Activated CD4-positive, alpha-beta memory T cell treated with anti-CD3 and anti-CD28 coated beads for 36 hours (primary cell): Measurements from ENCODE around the gene SETD1B. TPM values are rescaled to one million over a fixed set of nuclear protein-coding genes. Genes with fewer than 3 reads are reported as not detected.

ENCODE experiments used
- CTCF ChIA-PET: fragments of 350-600 bp; sonication (Branson Sonifier 250); formaldehyde crosslinking; loops from one replicate; lab custom pipeline; 2021; ENCODE audit warnings: antibody characterized with exemption, inconsistent platforms; lab: Charles Lee
- POLR2A ChIA-PET: fragments of 350-600 bp; sonication (Branson Sonifier 250); formaldehyde crosslinking; loops from one replicate; lab custom pipeline; 2021; ENCODE audit warnings: antibody characterized with exemption; lab: Charles Lee
- DNase-seq: peaks from one replicate; pipeline ENCODE4 v3.0.0-alpha.2; 2020
- H3K27ac Mint-ChIP-seq: one replicate; pipeline ENCODE4 v1.8.0; 2021; ENCODE audit warnings: mixed read lengths
- H3K27me3 Mint-ChIP-seq: one replicate; pipeline ENCODE4 v1.8.0; 2021; ENCODE audit warnings: mixed read lengths
- H3K36me3 Mint-ChIP-seq: one replicate; pipeline ENCODE4 v1.8.0; 2021; ENCODE audit warnings: mixed read lengths
- H3K4me1 Mint-ChIP-seq: one replicate; pipeline ENCODE4 v1.8.0; 2021; ENCODE audit warnings: low read depth, mixed read lengths
- H3K4me3 Mint-ChIP-seq: one replicate; pipeline ENCODE4 v1.8.0; 2021; ENCODE audit warnings: mild to moderate bottlenecking, mixed read lengths
- H3K9me3 Mint-ChIP-seq: one replicate; pipeline ENCODE4 v1.8.0; 2021; ENCODE audit warnings: mixed read lengths
- intact Hi-C: fragments of 100-400 bp; cut with micrococcal nuclease; formaldehyde crosslinking; loops from one replicate; pipeline ENCODE4 v1.15.1; 2023
- total RNA-seq, 2 experiments: library from RNA; stranded (reverse); gene quantifications; one replicate each; pipeline ENCODE4 v1.2.3, GENCODE V29; 2021

SETD1B gene
- total RNA-seq, 2 experiments from 2014 or later = 14.1 to 15.2 TPM

DNA sequence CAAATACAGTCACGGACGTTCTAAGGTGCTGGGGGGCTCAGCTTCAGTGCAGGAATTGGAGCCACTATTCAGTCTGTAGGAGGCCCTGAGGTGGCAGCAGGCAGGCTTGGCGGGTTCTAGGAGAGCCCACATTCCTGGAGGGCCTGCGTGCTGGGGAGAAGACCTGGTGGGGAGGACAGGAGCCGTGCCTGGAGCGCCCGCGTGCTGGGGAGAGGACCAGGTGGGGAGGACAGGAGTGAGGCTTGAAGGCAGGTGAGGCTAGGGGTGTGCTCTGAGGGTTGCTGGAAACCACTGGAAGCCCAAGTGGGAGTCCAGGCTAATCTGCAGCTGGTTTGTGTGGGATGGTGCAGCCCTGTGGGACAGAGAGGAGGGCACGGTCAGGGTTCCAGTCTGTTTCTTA is 33.4 kb upstream of the SETD1B start:
- H3K4me3 Mint-ChIP-seq = no peak overlapping the region
- H3K9me3 Mint-ChIP-seq = no peaks in the 10 kb centered on the region

DNA sequence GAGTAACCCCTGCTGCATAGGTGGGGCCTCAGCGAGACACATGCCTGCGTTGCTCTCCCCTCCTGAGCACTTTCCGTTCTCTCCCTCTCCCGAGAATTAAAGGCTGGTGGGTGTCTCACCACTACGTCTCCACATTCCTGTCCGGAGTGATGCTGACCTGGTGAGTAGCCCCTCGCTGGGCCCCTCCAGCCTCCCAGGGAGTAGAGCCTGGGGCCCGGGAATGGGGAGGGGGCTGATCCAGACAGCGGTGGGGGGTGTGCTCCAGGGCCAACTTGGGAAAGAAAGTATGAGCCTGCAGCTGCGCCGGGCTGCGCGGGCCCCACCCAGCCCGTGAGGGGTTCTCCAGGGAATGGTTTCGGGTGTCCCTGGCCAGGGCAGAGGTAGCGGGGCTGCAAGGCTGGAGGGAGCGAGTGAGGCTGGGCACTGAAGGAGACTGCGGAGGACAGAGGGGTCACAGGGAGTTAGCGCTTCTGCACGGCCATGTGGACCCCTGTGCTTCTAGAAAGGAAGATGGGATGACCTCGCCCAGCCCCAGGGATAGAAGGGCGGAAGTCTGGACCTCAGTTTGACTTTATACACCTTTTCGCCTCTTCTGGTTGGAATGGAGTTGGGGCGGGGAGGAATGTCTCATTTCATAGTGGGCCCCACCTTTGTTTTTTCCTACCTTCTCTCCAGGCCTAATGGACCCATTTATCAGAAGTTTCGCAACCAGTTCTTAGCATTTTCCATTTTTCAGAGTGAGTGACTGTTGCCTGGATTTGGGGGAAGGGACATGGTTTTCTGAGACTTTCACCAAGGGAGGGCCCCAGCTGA is 32.8 kb upstream of the SETD1B start:
- intact Hi-C loops = loop anchor here (5.0 kb wide), 1 partner anchor 59 kb away; the partner anchor contains the start of gene TMEM120B
- peaks cover 5% of the 10 kb centered on the region for H3K4me1 Mint-ChIP-seq
- H3K36me3 Mint-ChIP-seq = no peaks in the 10 kb centered on the region
- H3K4me3 Mint-ChIP-seq = no peak overlapping the region
- ChIA-PET POLR2A (no interaction called here), CTCF (interaction anchor here (0.7 to 3.7 kb wide), 2 partner anchors 23 to 81 kb away, joined by 4 to 13 read pairs; no protein-coding TSS in a partner anchor)
- no peaks in the 10 kb centered on the region for H3K9me3 Mint-ChIP-seq
- no peak overlapping the region for H3K27ac Mint-ChIP-seq
- no peak for DNase-seq
- H3K27me3 Mint-ChIP-seq = no peaks in the 10 kb centered on the region

More for the DNA sequence above, 33.4 kb upstream of the SETD1B start:
- no peaks in the 10 kb centered on the region for H3K36me3 Mint-ChIP-seq
- H3K4me1 Mint-ChIP-seq = peaks cover 5% of the 10 kb centered on the region
- POLR2A ChIA-PET = no interaction called here
- CTCF ChIA-PET = interaction anchor here (0.7 kb wide), 1 partner anchor 23 kb away, joined by 3 read pairs; the partner anchor contains the start of gene RHOF
- no peaks in the 10 kb centered on the region for H3K27me3 Mint-ChIP-seq
- intact Hi-C loops = loop anchor here (5.0 kb wide), 1 partner anchor 58 kb away; the partner anchor contains the start of gene TMEM120B
- no peak for DNase-seq
- H3K27ac Mint-ChIP-seq = no peak overlapping the region

DNA sequence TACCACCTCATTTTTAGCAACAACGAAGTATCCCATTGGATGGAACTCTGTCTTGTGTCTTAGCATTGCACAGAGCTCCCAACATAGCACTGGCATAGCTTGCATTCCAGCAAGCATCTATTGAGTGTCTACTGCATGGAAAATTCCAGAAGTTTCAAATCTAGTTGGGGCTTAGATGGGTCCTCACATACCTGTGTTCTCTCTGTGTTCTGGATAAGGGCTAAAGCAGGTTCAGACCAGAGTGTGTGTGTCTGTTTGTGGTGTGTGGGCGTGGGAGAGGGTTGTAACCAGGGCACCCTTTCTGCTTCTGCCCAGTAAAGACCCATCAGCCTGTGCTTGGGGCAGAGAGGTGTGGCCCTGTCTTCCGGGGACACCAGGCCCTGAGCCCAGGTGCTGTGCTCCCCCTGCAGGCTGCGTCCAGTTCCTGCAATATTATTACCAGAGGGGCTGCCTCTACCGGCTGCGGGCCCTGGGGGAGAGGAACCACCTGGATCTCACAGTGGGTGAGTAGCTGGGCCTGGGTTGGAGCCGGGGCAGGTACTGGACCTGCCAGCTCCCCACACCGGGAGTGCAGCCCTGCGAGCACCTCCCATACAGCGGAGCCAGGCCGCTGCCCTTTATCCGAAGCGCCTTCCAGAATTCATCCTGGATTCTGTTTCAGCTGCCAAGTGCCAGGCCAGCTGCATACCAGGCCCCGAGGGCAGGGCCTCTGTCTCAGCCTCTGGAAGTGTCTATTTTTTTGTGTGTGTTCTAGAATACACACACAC is 30.6 kb upstream of the SETD1B start:
- H3K9me3 Mint-ChIP-seq = no peaks in the 10 kb centered on the region
- ChIA-PET POLR2A (interaction anchor here (2.3 kb wide), 1 partner anchor 21 kb away, joined by 6 read pairs; the partner anchor contains the start of gene RHOF), CTCF (interaction anchor here (0.6 to 14.7 kb wide), 17 partner anchors 10 to 548 kb away, joined by 3 to 417 read pairs (median 4); partner anchors contain the start of genes PSMD9 and RHOF)

DNA sequence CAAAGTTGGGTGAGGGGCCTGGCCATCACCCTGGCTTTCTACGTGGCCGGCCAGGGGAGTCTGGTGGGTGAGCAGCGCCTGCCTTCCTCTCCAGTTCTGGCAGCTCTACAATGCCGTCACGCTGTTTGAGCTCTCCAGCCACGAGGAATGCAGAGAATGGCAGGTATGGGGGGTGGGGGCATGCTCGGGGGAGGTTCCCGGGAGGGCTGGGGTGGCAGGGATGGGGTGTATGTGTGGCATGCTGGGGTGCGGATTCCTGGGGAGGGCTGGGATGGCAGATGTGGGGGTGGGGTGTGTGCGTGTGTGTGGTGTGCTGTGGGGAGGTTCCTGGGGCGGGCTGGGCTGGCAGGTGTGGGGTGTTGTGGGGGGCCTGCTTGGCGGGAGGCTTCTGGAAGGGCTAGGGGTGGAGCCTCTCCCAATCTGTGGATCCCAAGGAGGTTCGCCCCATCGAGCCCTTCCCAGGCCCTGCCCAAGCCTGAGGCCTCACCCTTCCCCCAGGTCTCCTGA is 28.8 kb upstream of the SETD1B start:
- no peak overlapping the region for H3K27ac Mint-ChIP-seq
- DNase-seq = peak; percentile 9
- intact Hi-C loops = loop anchor here (5.0 kb wide), 2 partner anchors 37 to 63 kb away; partner anchors contain the start of gene TMEM120B
- no peaks in the 10 kb centered on the region for H3K9me3 Mint-ChIP-seq
- H3K36me3 Mint-ChIP-seq = peaks cover 8% of the 10 kb centered on the region
- H3K27me3 Mint-ChIP-seq = no peaks in the 10 kb centered on the region
- POLR2A ChIA-PET = interaction anchor here (1.2 to 2.3 kb wide), 2 partner anchors 19 to 37 kb away, joined by 5 to 6 read pairs; partner anchors contain the start of gene RHOF
- CTCF ChIA-PET = interaction anchor here (1.2 to 14.7 kb wide), 7 partner anchors 13 to 113 kb away, joined by 3 to 417 read pairs (median 21); partner anchors contain the start of genes PSMD9 and RHOF
- peaks cover 10% of the 10 kb centered on the region for H3K4me1 Mint-ChIP-seq
- no peak overlapping the region for H3K4me3 Mint-ChIP-seq

More for the DNA sequence above, 30.6 kb upstream of the SETD1B start:
- H3K27ac Mint-ChIP-seq = peak overlapping the region; percentile 54
- no peaks in the 10 kb centered on the region for H3K36me3 Mint-ChIP-seq
- no peaks in the 10 kb centered on the region for H3K27me3 Mint-ChIP-seq
- H3K4me1 Mint-ChIP-seq = peaks cover 8% of the 10 kb centered on the region
- DNase-seq = peak; percentile 87
- H3K4me3 Mint-ChIP-seq = no peak overlapping the region
- intact Hi-C loops = loop anchor here (1.0 to 5.0 kb wide), 2 partner anchors 61 to 76 kb away; partner anchors contain the start of gene TMEM120B

DNA sequence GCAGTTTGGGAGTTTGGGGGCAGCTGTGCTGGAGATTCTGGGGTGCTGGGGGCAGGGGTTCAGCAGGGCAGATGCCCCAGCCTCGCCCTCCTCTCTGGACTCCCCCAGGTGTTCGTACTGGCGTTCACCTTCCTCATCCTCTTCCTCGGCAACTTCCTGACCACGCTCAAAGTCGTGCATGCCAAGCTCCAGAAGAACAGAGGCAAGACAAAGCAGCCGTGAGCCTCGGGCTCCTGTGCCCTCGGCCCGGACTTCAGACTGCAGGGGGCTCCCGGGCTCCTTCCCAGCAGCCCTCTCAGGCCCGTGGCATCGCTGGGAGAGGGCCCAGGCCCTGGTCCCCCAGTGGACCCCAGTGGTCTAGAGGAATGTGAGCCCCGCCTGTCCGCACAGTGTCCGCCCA is 28.3 kb upstream of the SETD1B start:
- Mint-ChIP-seq H3K27me3 (no peaks in the 10 kb centered on the region), H3K27ac (no peak overlapping the region), H3K4me3 (no peak overlapping the region), H3K36me3 (peaks cover 11% of the 10 kb centered on the region), H3K9me3 (no peaks in the 10 kb centered on the region), H3K4me1 (peaks cover 14% of the 10 kb centered on the region)
- ChIA-PET POLR2A (interaction anchor here (1.2 to 2.3 kb wide), 2 partner anchors 19 to 36 kb away, joined by 5 to 6 read pairs; partner anchors contain the start of gene RHOF), CTCF (interaction anchor here (1.2 to 14.7 kb wide), 6 partner anchors 12 to 113 kb away, joined by 3 to 417 read pairs (median 26); partner anchors contain the start of genes PSMD9 and RHOF)
- intact Hi-C loops = loop anchor here (5.0 kb wide), 1 partner anchor 37 kb away; no protein-coding TSS in a partner anchor
- no peak for DNase-seq

DNA sequence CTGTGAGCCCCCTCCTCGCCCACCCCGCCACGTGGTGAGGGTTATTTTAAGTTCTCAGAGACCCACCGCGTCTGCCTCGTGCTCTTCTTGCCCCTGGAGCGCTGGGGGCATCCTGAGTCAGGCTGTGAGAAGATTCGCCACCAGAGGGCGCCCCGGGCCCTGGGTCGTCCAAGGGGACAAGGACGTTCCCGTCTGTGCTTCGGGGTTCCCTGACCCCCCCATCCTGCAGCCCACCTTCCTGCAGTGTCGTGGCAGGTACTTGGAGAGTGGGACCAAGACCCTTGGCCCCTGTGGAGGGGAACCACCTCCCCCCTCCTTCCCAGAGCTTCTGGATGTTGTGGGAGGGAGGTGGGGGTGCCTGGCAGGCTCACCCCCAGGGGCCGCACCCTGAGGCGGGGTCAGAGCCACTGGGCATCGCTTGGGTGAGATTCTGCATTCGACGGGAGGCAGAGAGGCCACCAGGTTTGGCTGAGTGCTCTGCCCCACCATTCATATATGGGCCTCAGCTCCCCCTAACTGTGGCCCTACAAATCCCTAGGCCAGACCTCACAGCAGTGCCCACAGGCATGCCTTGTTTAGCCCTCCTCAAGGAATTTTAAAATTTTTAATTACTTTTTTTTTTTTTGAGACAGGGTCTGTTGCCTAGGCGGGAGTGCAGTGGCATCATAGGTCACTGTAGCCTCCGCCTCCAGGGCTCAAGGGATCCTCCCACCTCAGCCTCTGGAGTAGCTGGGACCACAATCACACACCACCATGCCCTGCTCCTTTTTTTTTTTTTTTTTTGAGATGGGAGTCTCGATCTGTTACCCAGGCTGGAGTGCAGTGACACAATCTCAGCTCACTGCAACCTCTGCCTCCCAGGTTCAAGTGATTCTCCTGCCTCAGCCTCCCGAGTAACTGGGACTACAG is 27.4 kb upstream of the SETD1B start:
- Mint-ChIP-seq H3K9me3 (no peaks in the 10 kb centered on the region), H3K36me3 (peaks cover 16% of the 10 kb centered on the region), H3K27me3 (no peaks in the 10 kb centered on the region), H3K4me3 (no peak overlapping the region), H3K27ac (peak overlapping the region; percentile 64), H3K4me1 (peaks cover 21% of the 10 kb centered on the region)
- POLR2A ChIA-PET = interaction anchor here (0.6 to 1.5 kb wide), 2 partner anchors 18 to 1403 kb away, joined by 3 to 13 read pairs; partner anchors contain the start of gene RHOF
- peak; percentile 92 for DNase-seq
- CTCF ChIA-PET = interaction anchor here (0.6 to 14.7 kb wide), 12 partner anchors 9 to 99 kb away, joined by 3 to 417 read pairs (median 4); partner anchors contain the start of gene RHOF
- intact Hi-C loops = loop anchor here (1.0 to 5.0 kb wide), 2 partner anchors 18 to 36 kb away; no protein-coding TSS in a partner anchor

DNA sequence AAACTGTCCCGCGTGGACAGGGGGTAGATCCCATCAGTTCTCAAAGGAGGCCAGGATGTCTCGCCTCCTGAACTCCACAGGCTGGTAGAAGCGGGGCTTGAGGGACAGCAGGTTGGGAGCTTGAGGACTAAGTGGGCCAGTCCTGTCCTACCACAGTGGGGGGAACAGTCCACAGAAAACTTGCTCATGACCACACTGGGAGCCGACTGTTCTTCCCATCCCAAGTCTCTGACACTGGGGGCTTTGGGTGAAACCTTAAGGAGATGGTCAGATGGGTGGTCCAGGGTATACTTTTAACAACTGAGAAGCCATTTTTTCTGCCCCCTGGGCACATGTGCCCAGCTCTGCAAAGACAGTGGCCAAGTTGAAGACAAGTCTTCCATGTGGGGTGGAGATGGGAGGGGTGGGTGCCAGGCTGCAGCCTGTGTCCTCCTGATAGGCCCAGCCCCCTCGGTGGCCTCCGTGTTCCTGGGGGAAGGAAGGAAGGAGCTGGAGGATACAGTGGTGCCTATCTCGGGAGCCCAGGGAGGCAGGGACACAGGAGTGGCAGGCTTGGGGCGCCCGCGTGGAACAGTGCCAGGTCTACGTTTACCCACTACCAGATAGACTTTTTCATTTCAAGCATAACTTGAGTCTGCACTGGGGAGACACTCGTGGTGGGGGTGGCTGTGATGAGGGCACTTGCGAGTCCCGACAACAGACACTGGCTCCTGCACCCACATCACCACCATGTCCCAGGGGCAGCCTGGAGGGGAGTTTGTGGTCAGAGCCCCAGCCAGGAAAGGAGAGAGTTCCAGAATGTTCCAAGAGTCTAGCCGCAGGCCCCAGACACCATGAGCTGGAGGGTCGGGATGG is 25.0 kb upstream of the SETD1B start:
- Mint-ChIP-seq H3K27ac (peak overlapping the region; percentile 71), H3K36me3 (peaks cover 28% of the 10 kb centered on the region), H3K4me3 (no peak overlapping the region), H3K9me3 (no peaks in the 10 kb centered on the region), H3K4me1 (peaks cover 39% of the 10 kb centered on the region), H3K27me3 (no peaks in the 10 kb centered on the region)
- peak; percentile 9 for DNase-seq
- ChIA-PET CTCF (interaction anchor here (1.1 to 14.7 kb wide), 5 partner anchors 9 to 110 kb away, joined by 4 to 417 read pairs (median 4); partner anchors contain the start of genes PSMD9 and RHOF), POLR2A (interaction anchor here (7.3 kb wide), 1 partner anchor 15 kb away, joined by 127 read pairs; the partner anchor contains the start of gene RHOF)
- intact Hi-C loops = loop anchor here (5.0 kb wide), 1 partner anchor 34 kb away; no protein-coding TSS in a partner anchor

DNA sequence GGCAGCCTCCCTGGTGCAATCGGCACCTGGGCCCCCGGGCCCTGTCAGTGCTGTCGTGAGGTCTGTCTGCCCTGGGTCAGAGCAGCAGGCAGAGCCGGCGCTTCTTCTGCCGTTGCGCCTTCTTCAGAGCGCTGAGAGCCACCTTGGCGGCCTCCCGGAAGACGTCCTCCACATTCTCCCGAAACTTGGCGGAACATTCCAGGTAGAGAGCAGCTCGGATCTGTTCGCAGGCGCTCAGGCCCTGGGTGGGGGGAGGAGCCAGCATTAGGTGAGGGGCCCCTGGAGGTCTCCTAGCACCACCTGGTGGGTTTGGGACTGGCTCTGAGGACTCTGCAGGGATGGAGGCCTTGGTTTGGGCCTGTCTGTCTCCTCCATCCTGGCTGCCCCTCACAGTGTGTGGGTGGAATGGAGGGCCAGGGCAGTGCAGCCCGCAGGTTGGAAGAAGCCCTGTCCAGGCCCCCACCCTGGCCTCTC is 24.4 kb upstream of the SETD1B start:
- POLR2A ChIA-PET = interaction anchor here (7.3 kb wide), 1 partner anchor 14 kb away, joined by 127 read pairs; the partner anchor contains the start of gene RHOF
- H3K27ac Mint-ChIP-seq = peak overlapping the region; percentile 71
- DNase-seq = no peak

DNA sequence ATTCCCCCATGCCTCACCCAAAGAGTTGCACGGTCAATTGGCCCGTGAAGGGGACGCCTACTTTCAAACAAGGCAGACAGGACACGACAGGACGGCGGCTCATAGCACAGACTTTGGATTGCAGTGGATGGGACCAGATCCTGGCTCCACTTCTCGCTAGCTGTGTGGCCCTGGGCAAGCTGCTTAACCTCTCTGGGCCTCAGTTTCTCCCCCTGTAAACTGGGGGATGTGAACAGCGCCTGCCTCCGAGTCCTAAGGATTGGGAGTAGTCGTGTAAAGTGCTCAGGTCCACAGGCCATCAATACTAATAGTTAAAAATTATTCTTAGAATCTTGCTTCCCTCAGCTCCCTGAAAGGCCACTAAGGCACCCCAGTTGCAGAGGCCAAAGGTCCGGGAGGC is 23.4 kb upstream of the SETD1B start:
- Mint-ChIP-seq H3K4me3 (no peak overlapping the region), H3K27ac (peak overlapping the region; percentile 96), H3K9me3 (no peaks in the 10 kb centered on the region), H3K4me1 (peaks cover 55% of the 10 kb centered on the region), H3K27me3 (no peaks in the 10 kb centered on the region), H3K36me3 (peaks cover 37% of the 10 kb centered on the region)
- no peak for DNase-seq
- CTCF ChIA-PET = interaction anchor here (0.5 to 14.7 kb wide), 3 partner anchors 13 to 309 kb away, joined by 5 to 417 read pairs (median 19); partner anchors contain the start of gene RHOF
- POLR2A ChIA-PET = interaction anchor here (7.3 kb wide), 1 partner anchor 13 kb away, joined by 127 read pairs; the partner anchor contains the start of gene RHOF
- intact Hi-C loops = loop anchor here (10.0 kb wide), 1 partner anchor 316 kb away; no protein-coding TSS in a partner anchor

More for the DNA sequence above, 24.4 kb upstream of the SETD1B start:
- Mint-ChIP-seq H3K27me3 (no peaks in the 10 kb centered on the region), H3K4me3 (no peak overlapping the region), H3K9me3 (no peaks in the 10 kb centered on the region), H3K36me3 (peaks cover 30% of the 10 kb centered on the region), H3K4me1 (peaks cover 46% of the 10 kb centered on the region)
- CTCF ChIA-PET = interaction anchor here (2.0 to 14.7 kb wide), 3 partner anchors 8 to 33 kb away, joined by 4 to 417 read pairs (median 19); partner anchors contain the start of gene RHOF
- intact Hi-C loops = loop anchor here (5.0 kb wide), 1 partner anchor 33 kb away; no protein-coding TSS in a partner anchor
